Keratinocyte (primary cell): ENCODE data around the gene HYAL2.

ENCODE experiments used
- EZH2 ChIP-seq: IDR thresholded peaks from one replicate; pipeline ENCODE4 v1.6.1; 2012; ENCODE audit warnings: inconsistent platforms, mild to moderate bottlenecking, low read length, moderate library complexity
- TF ChIP-seq, protein P1 (sequence below), 3 experiments: IDR thresholded peaks in 1 of 3; conservative IDR thresholded peaks in 1 of 3; optimal IDR thresholded peaks in 1 of 3; 2 replicates in 2 of 3; 3 replicates in 1 of 3; pipeline versions ENCODE3 to v1.5.1; 2011; ENCODE audit warnings: low read length in 3 of 3, mild to moderate bottlenecking in 3 of 3, moderate library complexity in 2 of 3, control low read depth in 1 of 3, inconsistent platforms in 1 of 3; ENCODE audit not compliant: insufficient read depth in 2 of 3; ENCODE audit errors: extremely low read depth in 1 of 3

DNA sequence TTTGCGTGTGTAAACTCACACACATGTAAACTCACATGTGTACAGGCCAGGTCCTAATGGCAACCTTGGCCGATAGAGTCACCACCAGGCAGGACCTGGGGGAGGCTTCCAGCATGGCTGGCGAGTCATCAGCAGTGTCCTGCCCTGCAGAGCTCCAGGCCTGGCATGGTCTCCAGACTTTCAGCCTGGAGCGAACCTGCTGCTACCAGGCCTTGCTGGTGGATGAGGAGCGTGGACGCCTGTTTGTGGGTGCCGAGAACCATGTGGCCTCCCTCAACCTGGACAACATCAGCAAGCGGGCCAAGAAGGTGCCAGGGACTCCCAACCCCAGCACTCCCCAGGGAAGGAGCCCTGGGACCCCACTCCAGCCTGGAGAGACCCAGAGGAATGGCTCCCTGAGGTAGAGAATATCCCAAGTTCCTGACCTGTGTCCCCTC is 52.5 kb downstream of the HYAL2 start:
- TF ChIP-seq, protein P1, sequence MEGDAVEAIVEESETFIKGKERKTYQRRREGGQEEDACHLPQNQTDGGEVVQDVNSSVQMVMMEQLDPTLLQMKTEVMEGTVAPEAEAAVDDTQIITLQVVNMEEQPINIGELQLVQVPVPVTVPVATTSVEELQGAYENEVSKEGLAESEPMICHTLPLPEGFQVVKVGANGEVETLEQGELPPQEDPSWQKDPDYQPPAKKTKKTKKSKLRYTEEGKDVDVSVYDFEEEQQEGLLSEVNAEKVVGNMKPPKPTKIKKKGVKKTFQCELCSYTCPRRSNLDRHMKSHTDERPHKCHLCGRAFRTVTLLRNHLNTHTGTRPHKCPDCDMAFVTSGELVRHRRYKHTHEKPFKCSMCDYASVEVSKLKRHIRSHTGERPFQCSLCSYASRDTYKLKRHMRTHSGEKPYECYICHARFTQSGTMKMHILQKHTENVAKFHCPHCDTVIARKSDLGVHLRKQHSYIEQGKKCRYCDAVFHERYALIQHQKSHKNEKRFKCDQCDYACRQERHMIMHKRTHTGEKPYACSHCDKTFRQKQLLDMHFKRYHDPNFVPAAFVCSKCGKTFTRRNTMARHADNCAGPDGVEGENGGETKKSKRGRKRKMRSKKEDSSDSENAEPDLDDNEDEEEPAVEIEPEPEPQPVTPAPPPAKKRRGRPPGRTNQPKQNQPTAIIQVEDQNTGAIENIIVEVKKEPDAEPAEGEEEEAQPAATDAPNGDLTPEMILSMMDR (optimal IDR thresholded peaks at IDR 0.05 in 1 of 3, IDR thresholded peaks at IDR 0.05 in 1 of 3, conservative IDR thresholded peaks at IDR 0.05 in 1 of 3; ENCODE audit: extremely low read depth in 1 of 3, insufficient read depth in 2 of 3, low read length in 3 of 3): no peak
- no peak for TF ChIP-seq EZH2
